ENCODE measurements around the gene VIPAS39. TPM values are rescaled to one million over a fixed set of nuclear protein-coding genes. Genes with fewer than 3 reads are reported as not detected.

The VIPAS39 gene
- total RNA-seq, 4 donors from 2014 or later = 7.4 to 54.1 (median 23.6) TPM

DNA sequence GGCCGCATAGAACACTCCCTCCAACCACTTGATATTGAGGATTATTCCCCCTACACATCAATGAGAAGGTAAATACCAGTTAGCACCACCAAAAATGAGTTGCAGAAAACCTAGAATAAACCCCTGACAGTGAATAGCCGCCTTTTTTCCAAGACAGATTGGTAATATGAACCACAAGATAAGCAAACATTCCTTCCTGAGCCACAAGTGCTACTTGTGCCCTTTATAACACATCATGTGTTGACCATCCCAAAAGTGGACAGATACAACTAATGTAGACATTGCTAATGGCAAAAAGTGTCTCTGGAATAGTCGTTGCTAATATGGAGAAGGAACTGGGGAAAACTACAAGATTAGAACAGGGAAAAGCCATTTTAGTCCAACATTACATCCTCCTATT, 51.3 kb downstream of the VIPAS39 start:
- Histone ChIP-seq H3K27me3 (no peaks in the 10 kb centered on the region), H3K4me3 (no peak overlapping the region), H3K9me3 (no peaks in the 10 kb centered on the region), H3K36me3 (no peaks in the 10 kb centered on the region), H3K27ac (no peak overlapping the region), H3K4me1 (no peaks in the 10 kb centered on the region)
- no peak for TF ChIP-seq POLR2A (IDR thresholded peaks at IDR 0.05)
- TF ChIP-seq, protein P1, sequence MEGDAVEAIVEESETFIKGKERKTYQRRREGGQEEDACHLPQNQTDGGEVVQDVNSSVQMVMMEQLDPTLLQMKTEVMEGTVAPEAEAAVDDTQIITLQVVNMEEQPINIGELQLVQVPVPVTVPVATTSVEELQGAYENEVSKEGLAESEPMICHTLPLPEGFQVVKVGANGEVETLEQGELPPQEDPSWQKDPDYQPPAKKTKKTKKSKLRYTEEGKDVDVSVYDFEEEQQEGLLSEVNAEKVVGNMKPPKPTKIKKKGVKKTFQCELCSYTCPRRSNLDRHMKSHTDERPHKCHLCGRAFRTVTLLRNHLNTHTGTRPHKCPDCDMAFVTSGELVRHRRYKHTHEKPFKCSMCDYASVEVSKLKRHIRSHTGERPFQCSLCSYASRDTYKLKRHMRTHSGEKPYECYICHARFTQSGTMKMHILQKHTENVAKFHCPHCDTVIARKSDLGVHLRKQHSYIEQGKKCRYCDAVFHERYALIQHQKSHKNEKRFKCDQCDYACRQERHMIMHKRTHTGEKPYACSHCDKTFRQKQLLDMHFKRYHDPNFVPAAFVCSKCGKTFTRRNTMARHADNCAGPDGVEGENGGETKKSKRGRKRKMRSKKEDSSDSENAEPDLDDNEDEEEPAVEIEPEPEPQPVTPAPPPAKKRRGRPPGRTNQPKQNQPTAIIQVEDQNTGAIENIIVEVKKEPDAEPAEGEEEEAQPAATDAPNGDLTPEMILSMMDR (IDR thresholded peaks at IDR 0.05) = no peak
- intact Hi-C loops (cut with DNase I; ENCODE audit: low total_unique reads) = no loop called here
- DNase-seq = no peak

DNA sequence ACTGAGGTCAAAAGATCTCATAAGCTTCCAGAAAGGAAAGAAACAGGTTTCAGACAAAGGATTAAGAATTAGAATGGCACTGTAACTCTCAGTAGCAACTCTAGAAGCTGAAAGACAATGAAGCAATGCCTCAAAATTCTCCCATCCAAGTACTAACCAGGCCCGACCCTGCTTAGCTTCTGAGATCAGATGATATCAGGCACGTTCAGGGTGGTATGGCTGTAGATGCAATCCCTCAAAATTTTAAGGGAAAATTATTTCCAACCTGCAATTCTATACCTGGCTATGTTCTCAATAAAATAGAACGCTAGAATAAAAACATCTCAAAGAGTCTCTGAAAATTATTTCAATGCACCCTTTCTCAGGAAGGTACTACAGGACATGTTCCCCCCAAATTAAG, 53.6 kb downstream of the VIPAS39 start:
- DNase-seq = no peak
- H3K4me1 ChIP-seq = no peaks in the 10 kb centered on the region
- no peaks in the 10 kb centered on the region for H3K36me3 ChIP-seq
- no peaks in the 10 kb centered on the region for H3K9me3 ChIP-seq
- H3K27ac ChIP-seq = no peak overlapping the region
- no peak overlapping the region for H3K4me3 ChIP-seq
- no peaks in the 10 kb centered on the region for H3K27me3 ChIP-seq
- intact Hi-C loops (cut with DNase I; ENCODE audit: low total_unique reads) = no loop called here
- TF ChIP-seq POLR2A (IDR thresholded peaks at IDR 0.05) = no peak
- TF ChIP-seq, protein P1 (IDR thresholded peaks at IDR 0.05) = no peak

DNA sequence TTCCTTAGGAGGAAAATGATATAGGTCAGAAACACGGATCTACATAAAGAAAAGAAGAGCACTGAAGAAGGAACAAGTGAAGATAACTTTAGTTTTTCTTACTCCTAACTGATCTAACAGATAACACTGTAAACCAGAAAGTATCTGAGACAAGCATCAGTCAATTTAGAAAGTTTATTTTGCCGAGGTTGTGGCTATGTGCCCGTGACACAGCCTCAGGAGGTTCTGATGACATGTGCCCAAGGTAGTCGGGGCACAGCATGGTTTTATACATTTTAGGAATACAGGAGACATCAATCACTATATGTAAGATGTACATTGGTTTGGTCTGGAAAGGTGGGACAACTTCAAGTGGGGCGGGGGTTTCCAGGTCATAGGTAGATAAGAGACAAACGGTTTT, 57.2 kb downstream of the VIPAS39 start:
- Histone ChIP-seq H3K4me1 (no peaks in the 10 kb centered on the region), H3K27ac (no peak overlapping the region), H3K27me3 (no peaks in the 10 kb centered on the region), H3K4me3 (no peak overlapping the region), H3K36me3 (no peaks in the 10 kb centered on the region), H3K9me3 (no peaks in the 10 kb centered on the region)
- intact Hi-C loops (cut with DNase I; ENCODE audit: low total_unique reads) = no loop called here
- no peak for TF ChIP-seq POLR2A (IDR thresholded peaks at IDR 0.05)
- TF ChIP-seq, protein P1 (IDR thresholded peaks at IDR 0.05) = no peak
- no peak for DNase-seq

DNA sequence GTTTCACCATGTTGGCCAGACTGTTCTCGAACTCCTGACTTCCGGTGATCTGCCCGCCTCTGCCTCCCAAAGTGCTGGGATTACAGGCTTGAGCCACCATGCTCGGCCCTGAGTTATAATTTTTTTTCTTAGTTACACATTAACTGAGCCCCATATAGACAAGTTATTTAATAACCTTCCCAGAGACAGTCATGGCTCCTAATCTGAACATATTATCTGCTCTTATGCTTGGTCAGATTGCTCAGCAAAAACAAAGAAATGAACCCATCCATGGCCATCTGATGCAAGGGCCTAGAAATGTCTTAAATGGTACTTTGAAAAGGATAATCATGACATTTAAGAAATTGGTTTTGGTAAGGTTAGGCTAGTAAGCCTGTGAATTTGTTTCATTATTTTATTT, 67.2 kb downstream of the VIPAS39 start:
- Histone ChIP-seq H3K27me3 (no peaks in the 10 kb centered on the region), H3K27ac (no peak overlapping the region), H3K4me1 (no peaks in the 10 kb centered on the region), H3K9me3 (no peaks in the 10 kb centered on the region), H3K4me3 (no peak overlapping the region), H3K36me3 (no peaks in the 10 kb centered on the region)
- intact Hi-C loops (cut with DNase I; ENCODE audit: low total_unique reads) = no loop called here
- no peak for DNase-seq
- TF ChIP-seq, protein P1 (IDR thresholded peaks at IDR 0.05) = no peak
- no peak for TF ChIP-seq POLR2A (IDR thresholded peaks at IDR 0.05)

DNA sequence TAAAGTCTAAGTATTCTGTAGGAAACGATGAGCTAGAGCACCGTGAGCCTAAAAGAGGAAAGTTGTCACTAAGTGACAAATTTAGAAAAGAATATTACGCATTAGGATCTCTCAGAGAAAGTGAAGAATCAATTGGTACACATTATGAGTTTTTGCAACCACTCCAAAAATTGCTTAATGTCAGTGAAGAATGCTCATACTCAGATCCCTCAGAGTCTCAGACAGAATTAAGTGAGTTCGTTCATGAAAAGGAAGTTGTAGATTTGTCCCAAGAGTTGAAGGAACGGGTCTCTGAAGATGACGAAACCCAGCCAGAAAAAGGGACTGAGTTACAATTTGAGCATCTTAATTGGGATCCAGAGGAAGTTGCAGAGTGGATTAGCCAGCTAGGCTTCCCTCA, 78.7 kb downstream of the VIPAS39 start:
- no peaks in the 10 kb centered on the region for H3K36me3 ChIP-seq
- intact Hi-C loops (cut with DNase I; ENCODE audit: low total_unique reads) = no loop called here

More for the DNA sequence above, 78.7 kb downstream of the VIPAS39 start:
- Histone ChIP-seq H3K4me1 (no peaks in the 10 kb centered on the region), H3K9me3 (no peaks in the 10 kb centered on the region), H3K4me3 (no peak overlapping the region), H3K27me3 (no peaks in the 10 kb centered on the region), H3K27ac (no peak overlapping the region)
- TF ChIP-seq POLR2A (IDR thresholded peaks at IDR 0.05) = no peak
- TF ChIP-seq, protein P1 (IDR thresholded peaks at IDR 0.05) = no peak
- DNase-seq = no peak
